Raji (cell line): ENCODE results near the gene HDAC4.

Source experiments
- POLR2A ChIP-seq: IDR thresholded peaks from 2 replicates; pipeline ENCODE4 v1.6.1; 2011; ENCODE audit warnings: low read depth, low read length, control low read depth; ENCODE audit not compliant: insufficient read depth

Gene HDAC4

GRCh38 chr2:239362507-239362906 lies 38.3 kb downstream of the HDAC4 start:
- TF ChIP-seq POLR2A: no peak

- TF ChIP-seq POLR2A: no peak
Measured at GRCh38 chr2:239361311-239361642, 39.5 kb downstream of the HDAC4 start.

DNA sequence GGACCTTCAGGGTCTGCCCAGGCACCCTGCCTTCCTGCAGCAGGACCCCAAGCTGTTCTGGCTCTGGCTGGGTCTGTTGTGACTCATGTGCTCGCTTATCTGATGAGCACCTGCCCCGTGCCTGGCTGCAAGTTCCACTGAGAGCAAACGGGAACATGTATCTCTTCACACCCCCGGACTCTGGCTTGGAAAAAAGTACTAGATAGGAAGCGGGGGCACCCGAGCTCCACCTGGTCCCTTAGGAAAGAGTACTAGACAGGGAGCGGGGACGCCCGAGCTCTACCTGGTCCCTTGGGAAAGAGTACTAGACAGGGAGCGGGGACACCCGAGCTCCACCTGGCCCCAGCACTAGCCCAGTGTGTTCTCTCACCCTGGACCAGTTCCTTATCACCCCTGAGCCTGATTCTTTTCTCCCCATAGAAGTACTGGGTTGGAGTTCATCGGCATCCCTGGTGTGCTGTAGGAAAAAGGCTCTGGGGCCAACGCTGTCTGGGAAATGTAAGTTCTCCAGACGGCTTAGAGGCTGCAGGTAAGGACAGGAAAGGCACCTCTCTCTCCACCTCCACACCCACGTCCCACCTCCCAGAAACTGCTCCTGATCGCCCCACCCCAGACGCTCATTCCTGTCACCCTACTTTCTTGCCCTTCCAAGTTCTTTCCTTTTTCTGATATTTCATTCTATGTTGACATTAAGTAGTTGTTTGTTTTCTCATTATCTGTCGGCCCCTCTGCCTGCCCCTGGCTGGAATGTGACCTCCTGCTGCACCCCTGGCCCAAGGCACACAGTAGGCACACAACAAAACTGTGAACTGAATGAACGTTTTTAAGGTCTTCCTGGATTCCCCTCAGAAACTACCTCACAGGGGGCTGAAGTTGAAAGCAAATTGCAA lies 40.2 kb downstream of the HDAC4 start:
- no peak for TF ChIP-seq POLR2A

GRCh38 chr2:239360008-239360407 lies 40.8 kb downstream of the HDAC4 start:
- no peak for TF ChIP-seq POLR2A

DNA sequence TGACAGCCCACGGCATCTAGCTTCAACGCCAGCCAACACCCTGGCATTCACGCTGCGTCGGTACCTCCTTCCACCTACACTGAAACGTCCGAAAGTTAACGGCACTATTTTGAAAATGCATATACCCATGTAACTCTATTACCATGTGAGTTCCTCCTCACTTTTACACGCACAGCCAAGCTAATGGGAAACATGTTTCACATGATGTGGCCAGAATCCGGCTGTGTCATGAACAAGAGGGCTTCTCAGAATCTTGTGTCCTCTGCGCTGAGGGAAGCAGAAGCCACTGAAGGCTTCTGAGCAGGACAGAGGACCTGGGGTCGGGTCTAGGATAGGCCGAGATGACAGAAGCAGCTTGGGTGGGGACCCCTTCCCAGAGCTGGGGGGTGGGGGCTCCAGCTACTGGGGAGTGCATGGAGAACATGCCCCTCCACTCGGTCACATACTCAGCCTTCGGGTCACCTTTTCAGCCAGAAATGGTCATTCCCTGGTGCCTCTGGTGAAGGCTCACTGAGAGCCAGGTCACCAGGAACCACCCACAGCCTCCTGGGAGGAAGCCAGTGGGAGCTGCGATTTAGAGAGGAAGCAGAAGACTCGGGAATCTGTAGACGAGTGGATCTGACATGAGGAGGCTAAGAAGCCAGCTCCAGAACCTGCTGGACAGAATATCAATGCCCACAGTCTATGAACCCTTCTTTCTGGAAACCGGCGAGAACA lies 41.5 kb downstream of the HDAC4 start:
- TF ChIP-seq POLR2A: no peak

- TF ChIP-seq POLR2A: no peak
Measured at GRCh38 chr2:239358062-239358754, 42.6 kb downstream of the HDAC4 start.

- TF ChIP-seq POLR2A: no peak
Measured at GRCh38 chr2:239355724-239356123, 45.1 kb downstream of the HDAC4 start.

DNA sequence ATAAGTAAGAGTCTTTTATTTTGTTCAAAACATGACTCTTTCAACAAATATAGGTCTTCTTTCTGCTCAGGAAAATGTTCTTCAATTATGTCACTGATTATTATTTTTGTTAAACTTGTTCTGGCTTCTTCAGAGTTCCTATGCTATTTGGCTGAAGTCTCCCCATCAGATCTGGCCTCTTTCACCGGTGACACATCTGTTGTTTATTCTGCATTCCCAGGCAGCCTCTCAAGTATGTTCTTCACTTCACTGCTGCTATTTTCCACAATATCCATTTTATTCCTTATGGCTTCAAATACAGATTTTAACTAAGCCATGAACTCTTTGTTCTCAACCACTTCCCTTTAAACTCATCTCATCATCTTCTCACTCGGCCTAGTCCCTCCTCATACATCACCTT lies 45.7 kb downstream of the HDAC4 start:
- TF ChIP-seq POLR2A: no peak

DNA sequence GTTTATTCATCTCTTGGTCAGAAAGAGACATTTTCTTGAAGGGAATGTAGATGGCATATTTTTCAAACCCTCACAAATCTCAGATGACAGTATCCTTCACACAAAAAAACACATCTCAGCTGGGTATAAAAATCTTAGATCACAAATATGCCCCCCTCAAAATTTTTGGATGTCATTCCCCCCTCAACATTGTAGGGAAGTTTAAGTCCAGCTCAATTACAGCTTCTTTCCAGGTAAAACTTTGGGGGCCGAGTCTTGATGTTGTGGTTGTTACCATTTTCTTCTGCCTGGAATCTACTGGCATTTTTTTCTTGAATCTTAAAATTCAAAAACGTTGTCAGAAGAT lies 46.1 kb downstream of the HDAC4 start:
- TF ChIP-seq POLR2A: no peak

DNA sequence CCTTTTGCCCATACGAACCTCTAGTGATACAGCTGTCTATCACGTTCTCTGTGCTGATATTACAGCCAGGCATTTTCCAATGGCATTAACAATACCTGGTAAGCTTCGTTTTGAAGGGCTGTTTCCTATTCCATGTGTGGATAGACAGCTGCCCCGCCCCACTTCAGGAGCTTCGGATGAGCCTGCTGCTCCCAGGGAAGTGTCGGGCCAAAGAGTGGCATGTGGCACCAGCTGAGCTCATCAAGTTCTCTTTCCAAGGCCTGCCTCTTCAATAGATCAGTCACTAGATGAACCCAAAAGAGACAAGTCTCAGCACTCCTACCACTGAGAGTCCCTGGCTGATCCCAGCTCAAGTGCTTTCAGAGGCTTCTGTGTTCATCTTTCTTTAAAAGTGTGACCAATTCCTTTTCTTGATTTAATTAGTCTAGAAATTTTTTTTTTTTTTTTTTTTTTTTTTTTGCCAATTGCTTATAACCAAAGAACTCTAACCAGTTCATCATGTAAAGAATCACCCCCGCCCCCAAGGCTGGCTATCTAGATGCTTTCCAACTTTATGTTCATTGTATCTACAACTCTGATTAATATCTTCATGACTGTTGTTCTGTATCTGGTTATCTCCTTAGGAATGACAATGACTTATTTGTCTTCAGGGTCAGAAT lies 46.6 kb downstream of the HDAC4 start:
- no peak for TF ChIP-seq POLR2A

- no peak for TF ChIP-seq POLR2A
Measured at GRCh38 chr2:239353692-239354091, 47.1 kb downstream of the HDAC4 start.

- no peak for TF ChIP-seq POLR2A
Measured at GRCh38 chr2:239351687-239352086, 49.1 kb downstream of the HDAC4 start.

- no peak for TF ChIP-seq POLR2A
Measured at GRCh38 chr2:239349453-239350135, 51.2 kb downstream of the HDAC4 start.

DNA sequence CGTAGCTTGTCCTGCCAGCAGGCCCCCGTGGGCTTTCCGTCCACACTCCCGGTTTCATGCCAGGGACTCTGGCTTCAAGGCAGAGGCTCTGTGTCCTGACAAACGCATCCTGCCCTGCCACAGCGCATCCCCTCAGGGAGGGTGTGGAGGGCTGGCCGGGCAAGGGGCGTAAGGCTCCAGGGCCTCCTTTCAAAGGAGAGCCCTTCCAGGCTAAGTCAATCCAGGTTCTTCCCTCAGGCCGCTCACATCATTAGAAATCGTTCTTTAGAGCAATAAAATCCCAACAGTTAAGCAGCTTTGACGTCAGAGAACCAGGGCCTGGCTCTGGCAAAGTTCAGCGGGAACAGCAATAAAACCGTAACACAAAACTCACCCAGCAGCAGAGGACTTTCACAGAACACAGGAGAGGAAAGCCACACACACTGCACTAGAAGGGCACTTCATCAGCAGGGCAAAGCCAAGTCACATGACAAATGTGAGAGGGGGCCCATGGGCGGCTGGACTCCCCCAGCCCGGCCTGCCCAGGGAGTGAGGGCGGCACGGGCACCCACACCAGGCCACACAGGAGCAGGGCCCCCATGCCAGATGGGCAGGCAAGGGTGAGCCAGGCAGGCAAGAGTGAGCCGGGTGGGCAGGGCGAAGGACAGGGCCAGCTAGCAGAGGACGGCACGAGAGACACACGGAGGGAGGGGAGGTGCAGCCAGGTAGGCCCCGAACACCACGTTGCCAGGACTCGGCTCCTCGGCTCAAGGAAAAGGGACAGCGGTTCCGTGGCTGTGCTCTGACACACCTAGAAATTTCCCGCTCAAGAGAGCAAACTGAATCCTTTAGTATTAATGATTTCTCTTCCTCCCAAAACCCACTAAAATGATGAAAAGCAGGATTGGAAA lies 52.0 kb downstream of the HDAC4 start:
- no peak for TF ChIP-seq POLR2A
